NCI-H2029 (cell line): ENCODE results near the gene S100A7A.
"Not testable (repeated sequence)": the region's sequence is repeated elsewhere in the genome, so short reads cannot be mapped to it uniquely, and the experiment has no call there.

Experiments used
- DNase-seq: peaks from one replicate; lab custom pipeline; 2025; lab: John Stamatoyannopoulos, UW

The S100A7A gene

GRCh38 chr1:153459655-153460054, 43.3 kb downstream of the S100A7A start:
- DNase-seq = no peak

- no peak for DNase-seq
Observed at GRCh38 chr1:153460551-153460950, 44.2 kb downstream of the S100A7A start, which contains the start of gene S100A7. Gene S100A7 (minus strand): TSS chr1:153460651. CDS start chr1:153459013, 1,638 bp downstream.

DNA sequence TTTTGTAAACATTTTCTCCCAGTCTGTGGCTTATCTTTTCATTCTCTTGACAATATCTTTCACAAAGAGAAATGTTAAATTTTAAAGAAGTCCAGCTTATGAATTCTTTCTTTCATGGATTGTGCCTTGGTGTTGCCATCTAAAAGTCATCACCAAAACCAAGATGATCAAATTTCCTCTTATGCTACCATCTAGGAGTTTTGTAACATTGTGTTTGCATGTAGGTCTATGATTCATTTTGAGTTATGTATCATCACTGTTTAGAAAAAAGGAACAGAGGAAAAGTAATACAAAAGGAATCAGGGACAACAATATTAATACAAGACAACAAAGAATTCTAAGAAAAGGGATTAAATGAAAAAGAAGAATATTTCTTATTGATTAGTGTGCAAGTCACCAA, 46.4 kb downstream of the S100A7A start:
- not testable (repeated sequence) for DNase-seq

DNA sequence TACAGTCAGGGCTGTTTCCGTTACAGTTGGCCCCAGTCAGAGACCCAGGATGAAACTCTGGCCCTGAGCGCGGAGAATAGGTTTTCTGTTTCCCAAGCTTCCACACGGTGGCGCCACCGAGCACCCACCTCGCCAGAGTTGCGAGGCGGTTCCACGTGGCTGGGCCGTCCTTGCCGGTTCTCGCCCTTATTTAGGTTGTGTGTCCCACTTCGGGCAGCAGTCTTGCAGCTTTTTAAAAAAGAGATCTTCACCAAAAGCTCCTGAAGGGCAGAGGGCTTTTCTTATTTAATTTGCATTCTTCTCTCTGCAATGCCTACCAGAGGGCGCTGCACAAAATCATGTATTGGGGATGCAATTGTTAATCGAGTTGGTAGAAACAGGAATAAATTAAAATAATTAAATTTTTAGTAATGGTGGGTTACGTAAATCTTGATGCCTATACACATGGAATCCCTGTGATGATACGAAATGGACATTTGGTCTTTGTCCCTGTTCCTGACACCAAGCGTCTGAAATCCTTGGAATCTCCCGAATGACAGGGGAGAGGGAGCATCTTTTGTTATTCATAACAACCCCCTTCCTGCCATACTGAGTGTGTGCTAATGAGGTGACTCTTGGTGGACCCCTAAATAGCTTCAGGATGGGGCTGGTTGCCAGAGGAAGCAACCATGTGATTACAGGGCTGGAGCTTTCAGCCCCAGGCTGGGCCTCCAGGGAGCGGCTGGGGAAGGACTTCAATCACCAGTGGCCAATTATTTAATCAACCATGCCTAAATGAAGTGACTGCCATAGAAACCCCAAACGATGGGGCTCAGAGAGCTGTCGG, 49.7 kb downstream of the S100A7A start:
- DNase-seq = peak; percentile 2

- DNase-seq = no peak
Observed at GRCh38 chr1:153466908-153467307, 50.6 kb downstream of the S100A7A start.

GRCh38 chr1:153470707-153471106, 54.4 kb downstream of the S100A7A start:
- no peak for DNase-seq
